ENCODE data around the gene GRXCR1.

The GRXCR1 gene

DNA sequence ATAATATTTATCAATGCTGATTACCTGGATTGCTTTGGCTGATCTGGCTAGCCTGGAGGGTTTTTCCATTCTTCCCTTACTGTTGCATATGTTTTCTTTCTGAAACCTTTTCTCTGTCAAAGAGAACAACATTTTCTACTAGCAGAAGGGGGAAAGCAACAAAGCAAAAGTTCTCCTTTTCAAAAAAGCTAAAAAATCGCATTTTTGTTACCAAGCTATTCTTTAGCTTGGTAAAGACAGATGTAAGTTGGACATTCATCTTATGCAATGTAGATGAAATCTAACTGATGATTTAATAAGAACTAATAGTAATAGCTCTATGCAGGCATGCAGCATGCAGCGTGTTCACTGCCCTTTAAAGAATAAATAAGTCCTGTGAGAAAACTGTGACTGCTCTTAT lies at the start of gene GRXCR1:
Gene GRXCR1 (plus strand): TSS at position 301 of the 400 bp plus-strand sequence. CDS start 554 bp downstream, outside the sequence.
- DNase-seq (ENCODE audit: low read depth in 2 of 2), result no peak

DNA sequence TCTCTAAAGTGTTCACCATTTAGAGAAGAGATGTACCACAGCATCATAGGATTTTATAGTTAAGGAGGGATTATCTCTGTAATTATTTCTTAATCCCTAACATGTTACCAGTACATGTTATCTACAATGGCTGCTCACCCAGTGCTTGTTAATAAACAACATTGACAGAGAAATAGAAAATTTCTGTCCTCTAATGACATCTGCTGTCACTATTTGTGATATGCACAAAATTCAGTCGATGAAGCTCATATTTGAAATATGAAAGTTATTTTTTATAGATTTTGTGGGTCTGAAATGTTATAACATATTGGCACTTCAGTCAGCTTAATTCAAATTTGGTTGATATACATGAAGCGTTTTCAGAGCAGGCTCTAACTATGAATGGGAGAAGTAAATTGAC lies 48.8 kb upstream of the GRXCR1 start:
- no peak for DNase-seq (ENCODE audit: low read depth in 2 of 2)

DNA sequence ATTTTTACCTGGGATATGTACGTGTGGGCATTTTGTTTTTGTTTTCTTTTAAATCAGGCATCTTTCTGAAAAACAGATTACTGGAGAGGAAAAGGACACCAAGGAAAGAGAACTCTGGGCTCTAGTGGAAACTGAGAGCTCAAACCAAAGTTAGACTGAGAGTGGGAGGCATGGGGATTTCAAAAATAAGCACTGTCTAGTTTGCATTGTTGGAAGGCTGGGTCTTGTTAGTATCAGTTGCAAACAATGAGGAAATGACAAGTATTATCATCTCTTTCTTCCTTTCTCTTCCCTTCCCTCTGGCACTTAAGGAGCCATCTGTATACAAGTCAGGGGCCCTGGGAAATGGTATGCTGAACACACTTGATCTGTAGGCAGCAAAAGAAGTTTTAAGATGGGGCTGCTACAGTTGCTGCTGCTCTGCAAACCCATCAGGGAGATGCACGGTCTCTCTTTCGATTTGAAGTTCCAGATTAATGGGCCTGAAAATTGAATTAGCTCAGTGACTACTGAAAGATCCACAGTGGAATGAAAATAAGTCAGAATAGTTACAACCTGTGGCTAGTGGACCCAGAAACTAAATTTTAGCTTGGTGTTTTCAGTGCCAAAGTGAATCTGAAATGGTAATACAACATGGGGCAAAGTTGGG lies 48.0 kb upstream of the GRXCR1 start:
- no peak for DNase-seq (ENCODE audit: low read depth in 2 of 2)

DNA sequence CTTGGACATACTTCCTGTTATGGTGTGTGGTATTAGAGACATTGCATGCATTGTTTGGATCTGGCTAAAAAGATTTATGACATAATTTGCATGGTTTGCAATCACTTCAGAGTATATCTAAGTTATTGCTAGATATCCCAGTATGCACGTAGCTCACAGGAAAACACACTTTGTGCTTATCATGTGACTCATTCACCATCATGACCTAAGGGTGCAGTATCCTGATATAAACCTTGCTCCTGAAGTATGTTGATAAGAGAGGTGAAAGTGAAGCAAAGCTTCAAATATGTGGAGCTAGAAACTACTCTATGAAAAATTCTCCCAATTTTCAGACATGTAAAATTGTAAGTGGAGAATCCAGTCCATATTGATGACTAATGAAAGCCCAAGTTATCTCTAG lies 46.9 kb upstream of the GRXCR1 start:
- DNase-seq (ENCODE audit: low read depth in 2 of 2), result no peak

DNA sequence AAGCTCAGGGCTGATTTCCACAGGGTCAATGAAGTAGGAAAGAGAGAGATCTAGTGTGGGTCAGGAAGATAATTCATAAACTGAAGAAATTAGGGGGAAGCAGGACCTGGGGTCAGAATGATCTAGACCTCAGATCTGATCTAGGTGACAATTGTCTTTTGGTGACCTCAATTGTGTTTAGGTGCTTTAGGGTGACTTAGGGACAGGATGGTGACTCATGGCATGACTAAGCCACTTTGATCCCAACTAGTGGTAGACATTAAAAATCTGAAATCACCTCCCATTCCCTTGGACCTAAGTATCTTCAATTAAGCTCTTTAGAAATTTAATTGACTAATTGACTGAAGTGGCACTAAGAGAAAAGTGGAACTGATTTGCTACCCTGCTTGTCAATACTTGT lies 36.7 kb upstream of the GRXCR1 start:
- DNase-seq (ENCODE audit: low read depth in 2 of 2), result no peak

DNA sequence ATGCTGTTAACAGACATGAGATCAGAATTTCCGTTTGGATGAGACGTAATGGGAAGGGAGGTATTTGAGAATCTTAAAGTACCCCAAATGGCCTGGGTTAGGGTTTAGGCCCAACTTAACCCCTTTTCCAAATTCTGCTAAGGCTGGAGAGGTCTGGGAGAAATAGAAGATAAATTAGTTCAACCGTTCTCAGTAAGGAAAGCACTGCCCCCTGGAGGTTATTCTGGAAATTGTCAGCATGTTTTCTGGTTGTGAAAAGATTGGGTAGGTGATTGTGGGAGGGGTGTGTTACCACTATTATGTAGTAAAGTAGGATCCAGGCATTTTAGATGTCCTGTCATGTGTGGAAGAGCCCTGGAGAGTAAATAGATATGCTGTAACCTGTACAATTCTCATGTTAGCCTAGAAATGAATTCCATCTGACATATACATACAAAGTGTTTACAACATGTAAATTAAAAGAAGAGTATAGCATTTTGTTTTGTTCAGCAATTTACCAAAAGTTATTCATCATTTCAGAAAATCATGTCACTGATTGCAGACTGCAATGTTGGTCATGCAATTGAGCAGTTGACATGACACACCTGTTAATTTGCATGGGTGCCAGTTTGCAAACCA lies 26.8 kb upstream of the GRXCR1 start:
- DNase-seq (ENCODE audit: low read depth in 2 of 2), result peak in 1 of 2 donors; percentile 15

DNA sequence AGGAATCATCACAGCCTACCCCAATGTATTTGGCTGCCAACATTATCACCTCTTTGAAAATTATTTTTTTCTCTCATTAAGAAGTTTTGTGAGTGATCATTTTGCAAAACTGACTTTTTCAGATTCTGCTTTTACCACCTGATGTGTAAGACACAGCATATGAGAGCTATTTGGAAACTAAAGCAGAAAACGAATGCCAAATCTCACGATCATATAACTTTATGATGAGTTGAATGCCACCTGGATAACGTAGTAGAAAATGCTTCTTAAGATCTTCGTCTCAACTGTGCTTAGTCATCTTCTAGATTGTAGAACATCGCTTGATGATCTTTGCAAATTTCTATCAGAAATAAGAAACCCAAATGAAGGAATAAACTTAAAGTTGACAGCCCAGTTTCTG lies 21.3 kb upstream of the GRXCR1 start:
- DNase-seq (ENCODE audit: low read depth in 2 of 2), result no peak

DNA sequence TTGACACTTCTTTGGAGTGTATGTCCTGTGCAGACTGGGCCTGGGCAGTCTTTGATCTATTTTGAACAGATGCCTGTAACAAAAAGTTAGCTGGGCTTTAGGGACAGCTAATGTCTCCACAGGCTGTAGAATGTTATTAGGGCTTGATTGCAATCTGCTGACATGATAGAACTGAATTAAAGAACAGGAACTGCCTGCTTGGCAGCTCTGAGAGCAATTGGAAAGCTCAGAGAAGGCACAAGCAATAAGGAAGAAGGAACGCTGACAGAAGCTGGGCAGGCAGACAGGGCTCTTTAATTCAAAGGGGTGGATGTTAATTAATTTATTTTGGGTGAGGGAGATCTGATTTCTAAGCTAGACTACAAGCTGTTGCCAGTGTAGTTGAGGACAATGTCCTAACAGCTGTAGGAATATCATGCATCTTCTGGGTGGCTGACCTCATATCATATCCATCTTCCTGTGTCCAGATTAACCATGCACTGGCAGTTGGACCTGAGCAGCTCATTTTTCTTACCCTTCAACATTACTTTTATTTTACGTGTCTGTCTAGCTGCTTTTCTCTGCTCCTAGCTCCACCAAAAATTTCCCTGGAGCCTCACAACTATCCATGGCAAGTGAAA lies 20.7 kb upstream of the GRXCR1 start:
- DNase-seq (ENCODE audit: low read depth in 2 of 2), result no peak

DNA sequence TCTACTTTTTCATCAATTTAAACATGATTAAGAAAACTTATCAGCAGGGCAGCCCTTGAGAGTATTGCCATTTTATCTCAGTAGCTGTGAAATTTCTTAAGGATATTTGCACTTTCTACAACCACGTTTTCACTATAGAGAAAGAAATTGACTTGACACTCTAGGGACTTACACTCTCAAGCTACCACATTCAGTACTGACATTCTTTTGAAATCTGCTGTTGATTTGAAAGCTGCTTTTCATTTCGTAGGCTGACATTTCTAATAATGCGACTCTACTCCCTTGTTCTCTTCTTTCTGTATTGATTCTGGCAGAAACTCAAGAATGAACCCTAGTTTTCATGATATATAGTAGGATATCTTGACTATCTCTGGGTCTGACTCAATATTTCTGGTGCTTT lies 13.7 kb upstream of the GRXCR1 start:
- no peak for DNase-seq (ENCODE audit: low read depth in 2 of 2)

DNA sequence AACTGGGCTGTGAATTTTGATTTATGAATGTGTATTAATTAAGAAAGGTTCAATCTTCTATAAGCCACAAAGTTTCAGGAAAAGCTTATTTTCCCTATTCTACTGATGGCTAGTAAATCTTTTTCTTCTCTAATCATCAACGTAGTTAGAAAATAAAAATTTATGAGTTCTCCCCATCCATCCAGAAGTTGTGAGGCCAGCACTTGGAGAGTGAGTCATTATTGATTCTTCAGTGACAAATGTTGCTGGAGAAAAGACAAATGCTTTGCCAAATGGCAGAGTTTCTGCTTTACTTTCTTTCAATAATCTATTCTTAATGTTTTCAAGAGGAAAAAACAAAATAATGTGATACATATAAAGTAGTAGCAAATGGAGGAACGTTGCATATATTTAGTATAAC lies 11.3 kb upstream of the GRXCR1 start:
- DNase-seq (ENCODE audit: low read depth in 2 of 2), result no peak

DNA sequence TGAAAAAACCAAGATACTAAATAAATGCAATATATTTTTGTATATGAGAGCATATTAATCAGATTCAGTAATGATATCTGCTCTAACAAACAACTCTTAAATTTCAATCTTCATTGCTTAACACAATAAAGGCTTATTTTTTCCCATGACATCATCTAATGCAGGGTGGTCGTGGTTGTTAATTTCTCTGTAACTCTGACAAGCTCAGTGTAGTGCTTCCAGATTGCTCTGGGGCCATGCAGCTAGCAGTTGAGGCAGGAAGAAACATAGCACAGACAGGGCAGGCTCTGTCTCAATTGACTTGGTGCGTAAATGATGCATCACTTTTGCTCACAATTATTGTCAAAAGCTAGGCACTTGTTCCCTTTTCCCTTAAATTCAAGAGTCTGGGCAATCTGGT lies 869 bp upstream of the GRXCR1 start:
- DNase-seq (ENCODE audit: low read depth in 2 of 2), result no peak

DNA sequence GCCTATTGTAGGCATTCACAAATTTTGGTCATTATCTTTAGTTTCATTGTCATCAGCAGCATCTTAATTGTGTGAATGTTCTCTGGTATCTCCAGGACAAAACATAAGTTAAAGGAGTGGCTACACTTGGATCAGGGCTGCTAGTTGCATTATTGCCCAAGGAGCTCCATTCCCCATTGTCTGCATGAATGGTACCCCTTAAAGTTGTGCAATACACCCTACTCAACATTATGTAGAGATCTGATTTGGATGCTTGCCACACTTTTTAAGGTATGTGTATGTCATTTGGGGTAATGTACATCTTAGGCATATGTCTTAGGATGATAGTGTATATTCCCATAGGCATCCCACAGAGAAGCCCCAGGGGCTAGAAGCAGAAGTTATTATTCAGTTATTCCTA lies 2.9 kb downstream of the GRXCR1 start:
- DNase-seq (ENCODE audit: low read depth in 2 of 2), result no peak

DNA sequence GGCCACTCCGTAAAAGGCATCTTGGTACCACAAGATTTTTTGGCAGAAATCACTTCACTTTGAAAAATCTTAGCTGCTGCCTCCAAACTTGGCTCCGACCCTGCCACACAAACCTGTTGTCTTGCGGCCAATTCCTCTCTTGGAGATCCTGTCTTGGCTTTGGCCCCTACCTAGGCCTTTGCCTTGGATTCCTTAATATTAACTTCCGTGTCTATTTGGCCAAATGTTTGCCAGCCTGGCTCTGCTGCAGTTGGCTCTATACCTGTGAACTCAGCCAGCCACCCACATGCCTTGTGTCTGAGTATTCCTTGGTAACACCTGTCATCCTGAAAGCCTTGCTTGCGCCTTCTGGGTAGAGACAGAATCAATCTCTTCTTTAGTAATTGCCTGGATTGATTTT lies 12.5 kb downstream of the GRXCR1 start:
- no peak for DNase-seq (ENCODE audit: low read depth in 2 of 2)

DNA sequence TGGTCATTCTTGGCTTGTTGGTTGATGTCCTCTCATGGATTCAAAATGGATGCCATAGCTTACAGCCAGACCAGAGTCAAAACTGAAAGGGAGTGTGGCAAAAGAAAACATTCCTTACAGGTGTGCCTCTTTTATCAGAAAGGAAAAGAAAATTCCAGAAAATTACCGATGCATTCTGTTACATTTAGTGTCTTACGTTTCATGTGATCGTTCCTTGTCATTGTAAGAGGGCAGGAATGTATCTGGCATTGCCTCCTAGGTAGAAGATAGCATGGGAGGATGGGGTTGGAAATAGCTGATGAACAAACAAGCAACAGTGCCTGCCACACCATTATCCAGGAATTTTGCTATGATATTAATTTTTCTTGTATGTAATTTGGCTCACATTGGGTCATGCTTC lies 13.1 kb downstream of the GRXCR1 start:
- no peak for DNase-seq (ENCODE audit: low read depth in 2 of 2)

DNA sequence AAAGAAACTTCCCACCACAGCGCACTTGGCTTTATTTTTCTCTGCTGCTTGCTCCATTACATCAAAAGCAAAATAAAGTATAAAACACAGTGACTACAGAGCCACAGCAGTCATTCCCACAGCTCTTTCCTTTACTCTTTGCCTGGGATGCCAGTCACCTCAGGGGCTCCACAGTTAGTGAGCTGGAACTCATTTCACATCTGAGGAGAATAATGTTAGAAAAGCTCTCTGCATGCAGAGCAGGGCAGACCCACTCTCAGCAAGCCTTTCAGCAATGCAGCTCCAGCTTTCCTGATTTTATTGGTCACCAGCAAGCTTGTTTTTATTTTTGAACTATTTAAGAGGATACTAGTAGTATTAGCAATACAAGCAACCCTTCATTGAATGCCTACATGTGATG lies 13.8 kb downstream of the GRXCR1 start:
- no peak for DNase-seq (ENCODE audit: low read depth in 2 of 2)

DNA sequence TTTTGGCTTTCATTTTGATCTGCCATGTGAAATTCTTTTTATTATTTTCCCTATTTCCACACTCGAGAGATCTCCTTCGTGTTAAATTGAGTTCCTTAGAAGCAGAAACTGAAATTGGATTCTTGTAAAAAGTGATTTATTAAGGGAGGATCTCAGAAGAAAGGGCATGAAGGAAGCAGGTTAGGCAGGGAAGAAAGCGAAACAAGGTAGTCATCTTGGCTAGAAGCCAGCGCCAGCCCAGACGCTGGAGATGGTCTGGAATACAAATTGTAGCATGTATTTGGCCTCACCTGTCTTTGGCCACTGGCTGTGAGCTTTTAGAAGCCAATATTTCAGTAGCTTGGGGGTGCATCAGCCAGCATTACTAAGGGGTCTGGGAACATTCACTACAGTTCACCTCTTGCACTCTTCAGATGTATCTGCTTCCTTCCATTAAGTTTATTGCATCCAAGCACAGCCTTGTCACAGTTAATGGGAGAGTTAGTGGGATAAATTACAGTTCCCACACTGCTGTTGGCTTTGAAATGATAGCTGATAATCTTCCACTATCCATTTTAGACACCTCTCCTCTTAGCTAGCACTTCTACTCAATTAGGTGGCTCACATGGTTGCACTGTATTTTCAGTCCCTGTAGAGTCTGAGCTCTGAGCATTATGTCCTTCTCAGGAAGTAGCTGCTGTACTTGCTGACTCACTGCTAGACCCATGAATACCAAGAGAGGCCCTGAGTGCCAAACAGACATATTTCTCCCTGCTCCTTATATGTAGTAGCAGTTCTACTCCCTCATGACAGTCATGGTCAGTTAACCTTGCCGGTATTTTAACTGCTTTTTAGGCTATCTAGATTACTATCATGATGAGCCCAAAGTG lies 14.6 kb downstream of the GRXCR1 start:
- DNase-seq (ENCODE audit: low read depth in 2 of 2), result no peak

DNA sequence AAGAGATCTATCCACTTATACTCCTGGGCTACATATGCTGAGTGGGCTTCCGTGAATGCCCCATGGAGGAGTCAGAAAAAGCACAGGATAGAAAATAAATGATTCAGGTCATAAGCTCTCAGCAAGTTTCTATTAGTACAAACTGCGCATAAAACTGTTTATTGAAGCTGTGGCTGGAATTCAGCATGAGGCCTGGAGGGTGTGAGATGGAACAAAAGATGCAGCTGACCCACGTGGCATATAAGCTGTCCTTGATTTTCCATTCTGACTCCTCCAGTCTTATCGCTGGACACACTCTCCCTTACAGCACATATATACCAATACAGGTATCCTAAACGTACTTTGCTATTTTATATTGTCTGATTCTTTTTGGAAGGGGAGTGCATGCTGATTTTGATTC lies 17.9 kb downstream of the GRXCR1 start:
- no peak for DNase-seq (ENCODE audit: low read depth in 2 of 2)

DNA sequence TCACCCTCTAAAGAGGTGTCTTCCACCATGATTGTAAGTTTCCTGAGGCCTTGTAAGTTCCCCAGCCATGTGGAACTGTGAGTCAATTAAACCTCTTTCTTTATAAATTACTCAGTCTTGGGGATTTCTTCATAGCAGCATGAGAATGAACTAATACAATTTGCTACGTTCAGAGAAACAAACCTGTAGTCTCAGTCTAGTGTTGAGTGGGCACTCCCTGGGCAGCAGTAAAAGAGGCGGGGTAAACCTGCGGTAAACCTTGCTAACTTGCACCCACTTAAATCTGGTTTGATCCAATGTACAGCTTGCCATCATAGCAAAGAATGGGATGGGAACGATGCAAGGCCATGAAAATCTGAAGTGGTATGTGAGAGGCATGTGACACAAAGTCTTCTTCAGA lies 22.4 kb downstream of the GRXCR1 start:
- DNase-seq (ENCODE audit: low read depth in 2 of 2), result no peak

DNA sequence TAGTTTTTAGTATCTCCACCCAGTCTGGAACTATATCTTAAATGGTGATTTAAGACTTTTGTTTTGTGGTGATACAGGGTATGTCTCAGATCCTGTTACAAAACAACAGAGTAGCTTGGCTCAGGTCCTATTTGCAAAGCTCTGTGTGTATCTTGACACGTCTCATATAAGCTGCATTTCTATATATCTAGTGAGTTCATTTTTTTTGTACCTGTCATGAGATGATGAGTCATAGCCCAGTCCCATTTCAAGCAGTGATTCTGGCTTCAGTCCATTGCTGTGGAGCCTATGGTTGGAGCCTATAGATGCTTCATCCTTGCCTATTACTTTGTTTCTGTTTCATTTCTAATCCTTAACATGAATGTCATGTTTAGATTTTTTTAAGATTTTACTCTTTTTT lies 23.0 kb downstream of the GRXCR1 start:
- DNase-seq (ENCODE audit: low read depth in 2 of 2), result no peak

DNA sequence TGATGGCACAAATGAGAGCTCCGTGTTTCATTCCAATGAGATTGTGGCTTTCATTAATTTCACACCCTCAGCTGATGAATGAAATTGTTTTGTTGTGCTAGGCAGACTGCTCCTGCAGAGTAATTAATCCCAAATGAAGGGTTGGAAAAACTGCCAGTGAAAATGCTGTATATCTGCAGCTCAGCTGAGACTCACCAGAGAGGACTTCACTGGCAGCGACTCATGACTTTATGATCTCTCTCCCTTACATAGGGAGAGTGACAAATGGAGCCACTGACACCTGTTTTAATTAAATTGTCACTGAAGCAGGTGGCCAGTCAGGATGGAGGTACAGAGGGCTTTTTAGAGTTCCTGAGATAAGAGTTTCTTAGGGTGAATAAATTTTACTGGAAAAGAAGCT lies 24.8 kb downstream of the GRXCR1 start:
- DNase-seq (ENCODE audit: low read depth in 2 of 2), result no peak

DNA sequence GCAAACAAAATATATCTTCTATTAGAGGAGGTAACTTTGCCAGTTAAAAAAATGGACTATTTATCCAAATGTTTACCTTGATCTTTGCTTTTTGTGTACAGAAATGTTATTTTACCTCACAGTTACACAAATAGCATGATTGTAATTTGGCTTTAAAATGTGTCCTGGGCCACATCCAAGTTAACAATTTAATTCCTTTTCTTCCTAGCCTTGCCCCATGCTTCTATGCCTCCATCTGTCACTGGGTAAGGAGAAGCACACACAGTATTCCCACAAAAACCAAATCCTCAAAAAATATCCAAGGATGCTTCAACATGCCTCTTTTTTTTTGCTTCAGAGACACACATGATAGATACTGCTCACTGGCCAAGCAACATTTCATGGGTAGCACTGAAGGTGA lies 30.9 kb downstream of the GRXCR1 start:
- no peak for DNase-seq (ENCODE audit: low read depth in 2 of 2)

DNA sequence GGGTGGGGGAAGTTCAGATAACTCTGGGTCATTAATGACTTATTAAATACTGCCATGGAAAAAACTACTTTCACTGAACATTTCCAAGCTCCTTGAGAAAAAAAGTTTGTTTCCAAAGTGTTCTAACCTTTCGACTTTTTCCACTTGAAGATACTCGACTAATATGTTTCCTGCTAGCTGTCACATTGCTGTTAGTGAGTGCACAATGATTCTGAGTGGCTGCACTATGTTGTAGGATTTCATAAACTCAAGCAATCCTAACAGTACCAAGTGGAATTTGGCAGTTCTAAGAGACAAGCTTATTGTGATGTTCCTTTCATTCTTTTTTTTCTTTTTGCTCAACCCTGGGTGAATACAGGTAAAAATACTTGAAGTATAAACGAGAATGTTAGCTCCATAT lies 33.4 kb downstream of the GRXCR1 start:
- DNase-seq (ENCODE audit: low read depth in 2 of 2), result no peak

DNA sequence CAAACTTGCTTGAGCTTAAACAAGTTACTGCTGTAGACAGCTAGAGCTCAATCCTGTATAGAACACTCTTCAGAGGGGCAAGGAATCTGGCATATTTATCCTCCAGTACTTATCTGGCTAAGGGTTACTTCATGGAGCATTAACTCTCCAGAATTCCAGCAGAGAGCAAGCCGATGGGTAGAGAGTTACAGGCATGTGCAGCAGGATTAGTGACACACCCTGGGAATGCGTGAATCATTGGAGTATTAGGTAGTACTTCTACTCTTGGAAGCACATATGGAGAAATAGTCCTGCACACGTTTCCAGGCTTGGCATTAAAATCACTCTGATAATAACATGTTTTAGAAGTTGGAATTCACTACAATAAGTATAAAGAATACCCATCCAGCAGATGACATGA lies 35.4 kb downstream of the GRXCR1 start:
- no peak for DNase-seq (ENCODE audit: low read depth in 2 of 2)

Data from stimulated activated CD8-positive, alpha-beta memory T cell treated with anti-CD3 and anti-CD28 coated beads, Interleukin-7, amount 100 ng/mL, for 1 hour (primary cell).